ENCODE measurements around the gene HPS4.

GRCh38 chr22:26448941-26449340 is 34.6 kb downstream of the HPS4 start:
- no peak for TF ChIP-seq CTCF (IDR thresholded peaks at IDR 0.05)
- TF ChIP-seq POLR2A (IDR thresholded peaks at IDR 0.05), result no peak
